Ascending aorta (tissue), 2 donors: ENCODE results near the gene PERM1. TPM values are rescaled to one million over a fixed set of nuclear protein-coding genes. Genes with fewer than 3 reads are reported as not detected.

Source experiments
- DNase-seq, 2 donors: peaks; one replicate each; pipeline ENCODE4 v3.0.0-alpha.2; 2019; ENCODE audit warnings: low spot score in 2 of 2
- H3K27ac ChIP-seq, 2 donors: fragments of 200-600 bp; sonication (generic); one replicate each; pipeline ENCODE4 v1.5.1; 2016 to 2017; ENCODE audit warnings: mild to moderate bottlenecking in 1 of 2
- H3K27me3 ChIP-seq: fragments of 200-600 bp; sonication (generic); one replicate; pipeline ENCODE4 v1.5.1; 2017
- H3K36me3 ChIP-seq, 2 donors: fragments of 200-600 bp; sonication (generic); one replicate each; pipeline ENCODE4 v1.5.1; 2016
- H3K4me1 ChIP-seq, 2 donors: fragments of 200-600 bp; sonication (generic); one replicate each; pipeline ENCODE4 v1.5.1; 2016 to 2017; ENCODE audit warnings: mild to moderate bottlenecking in 1 of 2
- H3K4me3 ChIP-seq, 2 donors: fragments of 200-600 bp; sonication (generic); one replicate each; pipeline ENCODE4 v1.5.1; 2016 to 2017; ENCODE audit warnings: mild to moderate bottlenecking in 1 of 2
- H3K9me3 ChIP-seq, 2 donors: fragments of 200-600 bp; sonication (generic); one replicate each; pipeline ENCODE4 v1.5.1; 2016
- intact Hi-C: fragments of 100-400 bp; cut with DNase I; formaldehyde crosslinking; loops from one replicate; pipeline ENCODE4 v1.15.1; 2023
- total RNA-seq: library from RNA; depleted of rRNA; stranded (reverse); fragments of >200 nt; gene quantifications from one replicate; pipeline ENCODE4 v1.1.0, GENCODE V29; 2016
- TF ChIP-seq, protein P1 (sequence below), 3 experiments: fragments of 200-600 bp in 2 of 3; fragments of 450-650 bp in 1 of 3; sonication (generic) in 2 of 3; IDR thresholded peaks; one replicate each; pipeline ENCODE4 v1.5.1; 2016 to 2019; ENCODE audit warnings: antibody characterized with exemption in 3 of 3, mild to moderate bottlenecking in 1 of 3, moderate library complexity in 1 of 3

The PERM1 gene
- total RNA-seq, 1 donor from 2014 or later = not detected

- H3K27ac ChIP-seq = peak overlapping the region; percentile 98
- H3K36me3 ChIP-seq = no peaks in the 10 kb centered on the region
- intact Hi-C loops = loop anchor here (5.0 kb wide), 2 partner anchors 116 to 231 kb away; partner anchors contain the start of genes B3GALT6, C1orf159 and SDF4
- H3K9me3 ChIP-seq = no peaks in the 10 kb centered on the region
- DNase-seq = no peak
- no peaks in the 10 kb centered on the region for H3K27me3 ChIP-seq
- peaks cover 17 to 28% of the 10 kb centered on the region in 2 donors for H3K4me1 ChIP-seq
- TF ChIP-seq, protein P1, sequence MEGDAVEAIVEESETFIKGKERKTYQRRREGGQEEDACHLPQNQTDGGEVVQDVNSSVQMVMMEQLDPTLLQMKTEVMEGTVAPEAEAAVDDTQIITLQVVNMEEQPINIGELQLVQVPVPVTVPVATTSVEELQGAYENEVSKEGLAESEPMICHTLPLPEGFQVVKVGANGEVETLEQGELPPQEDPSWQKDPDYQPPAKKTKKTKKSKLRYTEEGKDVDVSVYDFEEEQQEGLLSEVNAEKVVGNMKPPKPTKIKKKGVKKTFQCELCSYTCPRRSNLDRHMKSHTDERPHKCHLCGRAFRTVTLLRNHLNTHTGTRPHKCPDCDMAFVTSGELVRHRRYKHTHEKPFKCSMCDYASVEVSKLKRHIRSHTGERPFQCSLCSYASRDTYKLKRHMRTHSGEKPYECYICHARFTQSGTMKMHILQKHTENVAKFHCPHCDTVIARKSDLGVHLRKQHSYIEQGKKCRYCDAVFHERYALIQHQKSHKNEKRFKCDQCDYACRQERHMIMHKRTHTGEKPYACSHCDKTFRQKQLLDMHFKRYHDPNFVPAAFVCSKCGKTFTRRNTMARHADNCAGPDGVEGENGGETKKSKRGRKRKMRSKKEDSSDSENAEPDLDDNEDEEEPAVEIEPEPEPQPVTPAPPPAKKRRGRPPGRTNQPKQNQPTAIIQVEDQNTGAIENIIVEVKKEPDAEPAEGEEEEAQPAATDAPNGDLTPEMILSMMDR (IDR thresholded peaks at IDR 0.05) = no peak
- H3K4me3 ChIP-seq = peak overlapping the region; percentile 58 to 68
These were observed 19.3 kb upstream of the PERM1 start for GRCh38 chr1:1001057-1001783.

GRCh38 chr1:1000357-1001056 is 18.6 kb upstream of the PERM1 start:
- peak; percentile 34 to 89 for DNase-seq
- Histone ChIP-seq H3K36me3 (no peaks in the 10 kb centered on the region), H3K4me1 (peaks cover 17 to 26% of the 10 kb centered on the region in 2 donors), H3K9me3 (no peaks in the 10 kb centered on the region), H3K27ac (peak overlapping the region; percentile 98), H3K4me3 (peak overlapping the region; percentile 58 to 68), H3K27me3 (no peaks in the 10 kb centered on the region)
- TF ChIP-seq, protein P1 (IDR thresholded peaks at IDR 0.05) = no peak
- intact Hi-C loops = loop anchor here (1.0 to 5.0 kb wide), 4 partner anchors 19 to 232 kb away; partner anchors contain the start of genes B3GALT6, C1orf159, NOC2L and SDF4

GRCh38 chr1:999725-1000356 is 17.9 kb upstream of the PERM1 start, which contains the start of gene HES4:
HES4 (minus strand) TSS chr1:1000097; CDS start chr1:999973, 124 bp downstream.
- Histone ChIP-seq H3K4me3 (peak within 1 kb of the TSS; percentile 58 to 68), H3K27me3 (no peaks in the 10 kb centered on the region), H3K9me3 (no peaks in the 10 kb centered on the region), H3K27ac (peak within 1 kb of the TSS; percentile 98), H3K4me1 (peaks cover 17 to 19% of the 10 kb centered on the region in 2 donors), H3K36me3 (no peaks in the 10 kb centered on the region)
- DNase-seq = peak; percentile 67 to 96
- TF ChIP-seq, protein P1 (IDR thresholded peaks at IDR 0.05) = peak in 1 of 3 experiments; percentile 7
- intact Hi-C loops = loop anchor here (1.0 to 5.0 kb wide), 4 partner anchors 19 to 232 kb away; partner anchors contain the start of genes B3GALT6, C1orf159, NOC2L and SDF4

DNA sequence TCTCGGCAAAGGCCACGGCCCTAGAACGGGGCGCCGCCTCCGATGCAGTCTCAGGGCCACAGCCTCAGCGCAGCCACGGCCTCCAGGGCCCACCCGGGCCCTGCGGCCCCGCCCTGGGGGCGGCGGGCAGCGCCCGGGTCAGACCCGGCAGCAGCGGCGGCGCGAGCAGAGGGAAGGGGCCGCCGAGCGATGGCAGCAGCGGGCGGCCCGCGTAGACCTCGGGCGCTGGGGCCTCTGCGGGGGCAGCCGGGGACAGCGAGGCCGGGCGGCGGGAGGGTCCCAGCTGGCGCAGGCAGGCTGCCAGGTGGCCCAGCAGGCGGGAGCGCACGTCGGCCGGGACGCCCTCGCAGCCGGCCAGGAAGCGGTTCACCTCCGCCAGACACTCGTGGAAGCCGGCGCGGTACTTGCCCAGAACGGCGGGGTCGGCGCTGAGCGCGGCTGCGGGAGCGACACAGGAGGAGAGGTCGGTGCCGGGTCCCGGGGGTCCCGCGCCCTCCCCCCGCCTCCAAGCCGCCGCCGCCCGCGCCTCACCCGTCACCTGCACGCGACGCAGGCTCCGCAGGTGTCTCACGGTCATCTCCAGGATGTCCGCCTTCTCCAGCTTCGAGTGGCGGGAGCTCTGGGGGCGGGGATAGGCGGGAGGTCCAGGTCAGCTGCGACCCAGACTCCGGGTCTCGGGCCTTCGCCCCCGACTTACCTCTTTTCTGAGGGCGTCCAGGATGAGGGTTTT is 17.3 kb upstream of the PERM1 start:
- intact Hi-C loops = no loop called here
- DNase-seq = no peak
- H3K9me3 ChIP-seq = no peaks in the 10 kb centered on the region
- H3K4me1 ChIP-seq = peaks cover 16 to 17% of the 10 kb centered on the region in 2 donors
- no peaks in the 10 kb centered on the region for H3K36me3 ChIP-seq
- TF ChIP-seq, protein P1 (IDR thresholded peaks at IDR 0.05) = no peak
- H3K4me3 ChIP-seq = peak overlapping the region; percentile 58 to 68
- H3K27me3 ChIP-seq = no peaks in the 10 kb centered on the region
- peak overlapping the region; percentile 81 to 98 for H3K27ac ChIP-seq

DNA sequence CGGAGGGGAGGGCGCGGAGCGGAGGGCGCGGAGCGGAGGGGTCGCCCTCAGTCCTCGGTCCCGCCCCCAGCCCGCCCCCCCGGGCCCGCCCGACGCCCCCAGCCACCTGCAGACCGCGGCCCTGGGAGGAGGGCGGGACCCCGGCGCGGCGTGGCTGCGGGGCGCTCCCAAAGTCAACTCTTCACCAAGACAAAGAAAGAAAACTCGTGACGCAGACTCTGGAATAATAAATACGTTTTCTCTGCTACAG is 16.8 kb upstream of the PERM1 start:
- peak overlapping the region in 1 of 2 donors; percentile 98 for H3K27ac ChIP-seq
- peaks cover 16 to 17% of the 10 kb centered on the region in 2 donors for H3K4me1 ChIP-seq
- no peak for DNase-seq
- peak overlapping the region; percentile 58 to 68 for H3K4me3 ChIP-seq
- TF ChIP-seq, protein P1 (IDR thresholded peaks at IDR 0.05) = no peak
- H3K9me3 ChIP-seq = no peaks in the 10 kb centered on the region
- no peaks in the 10 kb centered on the region for H3K27me3 ChIP-seq
- intact Hi-C loops = no loop called here
- no peaks in the 10 kb centered on the region for H3K36me3 ChIP-seq
